ENCODE data around the gene JRKL. TPM values are rescaled to one million over a fixed set of nuclear protein-coding genes. Genes with fewer than 3 reads are reported as not detected.
"Not testable (repeated sequence)": the region's sequence is repeated elsewhere in the genome, so short reads cannot be mapped to it uniquely, and the experiment has no call there.

JRKL gene
- total and polyA plus RNA-seq, 4 experiments from 2014 or later: 1.9 to 20.0 (median 11.2) TPM

- H3K36me3 ChIP-seq (ENCODE audit: insufficient read depth, low read length): no peaks in the 10 kb centered on the region
- ChIA-PET POLR2A (ENCODE audit: partially characterized antibody) (no interaction called here), CTCF (ENCODE audit: partially characterized antibody) (interaction anchor here (1.0 to 1.5 kb wide), 3 partner anchors 19 to 577 kb away, joined by 3 to 4 read pairs (median 3); no protein-coding TSS in a partner anchor)
- no peak for DNase-seq
- no peak overlapping the region for H3K4me3 ChIP-seq (ENCODE audit: low read length in 2 of 2)
- no peaks in the 10 kb centered on the region for H3K4me1 Mint-ChIP-seq
- no peaks in the 10 kb centered on the region for H3K9me3 Mint-ChIP-seq
- intact Hi-C loops (cut with micrococcal nuclease): no loop called here
- H3K27ac Mint-ChIP-seq: no peak overlapping the region
- peaks cover 17 to 25% of the 10 kb centered on the region in 2 donors for H3K27me3 Mint-ChIP-seq
- H3K4me1 ChIP-seq (ENCODE audit: insufficient read depth, low read length): no peaks in the 10 kb centered on the region
- H3K4me3 Mint-ChIP-seq: no peak overlapping the region
- H3K36me3 Mint-ChIP-seq: no peaks in the 10 kb centered on the region
- H3K27ac ChIP-seq (ENCODE audit: low read depth, low read length): no peak overlapping the region
- H3K9me3 ChIP-seq (ENCODE audit: control insufficient read depth in 1 of 2, low read length in 2 of 2): no peaks in the 10 kb centered on the region
- no peaks in the 10 kb centered on the region for H3K27me3 ChIP-seq (ENCODE audit: insufficient read depth, low read length)
Measured at GRCh38 chr11:96412761-96413381, 23.1 kb downstream of the JRKL start.

- ChIA-PET CTCF (ENCODE audit: partially characterized antibody) (interaction anchor here (1.0 to 1.5 kb wide), 2 partner anchors 19 to 417 kb away, joined by 3 to 4 read pairs; no protein-coding TSS in a partner anchor), POLR2A (ENCODE audit: partially characterized antibody) (no interaction called here)
- Histone ChIP-seq H3K36me3 (ENCODE audit: insufficient read depth, low read length) (no peaks in the 10 kb centered on the region), H3K4me1 (ENCODE audit: insufficient read depth, low read length) (no peaks in the 10 kb centered on the region), H3K9me3 (ENCODE audit: control insufficient read depth in 1 of 2, low read length in 2 of 2) (no peaks in the 10 kb centered on the region), H3K4me3 (ENCODE audit: low read length in 2 of 2) (no peak overlapping the region), H3K27ac (ENCODE audit: low read depth, low read length) (no peak overlapping the region), H3K27me3 (ENCODE audit: insufficient read depth, low read length) (no peaks in the 10 kb centered on the region)
- H3K27ac Mint-ChIP-seq: no peak overlapping the region
- peaks cover 17 to 27% of the 10 kb centered on the region in 2 donors for H3K27me3 Mint-ChIP-seq
- H3K9me3 Mint-ChIP-seq: no peaks in the 10 kb centered on the region
- no peak overlapping the region for H3K4me3 Mint-ChIP-seq
- no peak for DNase-seq
- H3K36me3 Mint-ChIP-seq: no peaks in the 10 kb centered on the region
- no peaks in the 10 kb centered on the region for H3K4me1 Mint-ChIP-seq
- intact Hi-C loops (cut with micrococcal nuclease): no loop called here
Measured at GRCh38 chr11:96413408-96413807, 23.6 kb downstream of the JRKL start.

GRCh38 chr11:96424693-96425092, 34.9 kb downstream of the JRKL start:
- intact Hi-C loops (cut with micrococcal nuclease): loop anchor here (5.0 kb wide), 3 partner anchors 1272 to 1637 kb away; partner anchors contain the start of gene SRSF8
- POLR2A ChIA-PET (ENCODE audit: partially characterized antibody): no interaction called here
- CTCF ChIA-PET (ENCODE audit: partially characterized antibody): interaction anchor here (0.6 to 4.6 kb wide), 11 partner anchors 13 to 1802 kb away, joined by 3 to 28 read pairs (median 3); partner anchors contain the start of gene MAML2

GRCh38 chr11:96430668-96431067, 40.9 kb downstream of the JRKL start:
- Mint-ChIP-seq H3K27me3 (peaks cover 23 to 31% of the 10 kb centered on the region in 2 donors), H3K9me3 (peaks cover 0 to 5% (median 2%) of the 10 kb centered on the region in 8 donors)

More at GRCh38 chr11:96424693-96425092, 34.9 kb downstream of the JRKL start:
- Mint-ChIP-seq H3K27me3 (peaks cover 29 to 31% of the 10 kb centered on the region in 2 donors), H3K36me3 (no peaks in the 10 kb centered on the region), H3K27ac (no peak overlapping the region), H3K9me3 (no peaks in the 10 kb centered on the region), H3K4me1 (peaks cover 0 to 3% (median under 1%) of the 10 kb centered on the region in 4 donors), H3K4me3 (no peak overlapping the region)
- H3K9me3 ChIP-seq (ENCODE audit: control insufficient read depth in 1 of 2, low read length in 2 of 2): no peaks in the 10 kb centered on the region
- no peak for DNase-seq
- H3K27ac ChIP-seq (ENCODE audit: low read depth, low read length): no peak overlapping the region
- H3K27me3 ChIP-seq (ENCODE audit: insufficient read depth, low read length): peaks cover 4% of the 10 kb centered on the region
- no peaks in the 10 kb centered on the region for H3K36me3 ChIP-seq (ENCODE audit: insufficient read depth, low read length)
- H3K4me3 ChIP-seq (ENCODE audit: low read length in 2 of 2): no peak overlapping the region
- H3K4me1 ChIP-seq (ENCODE audit: insufficient read depth, low read length): no peaks in the 10 kb centered on the region

GRCh38 chr11:96432654-96433053, 42.8 kb downstream of the JRKL start:
- H3K27me3 Mint-ChIP-seq: peaks cover 18 to 32% of the 10 kb centered on the region in 2 donors
- intact Hi-C loops (cut with micrococcal nuclease); H3K36me3 Mint-ChIP-seq; H3K9me3 Mint-ChIP-seq; H3K4me1 ChIP-seq (ENCODE audit: insufficient read depth, low read length); H3K36me3 ChIP-seq (ENCODE audit: insufficient read depth, low read length); H3K27ac ChIP-seq (ENCODE audit: low read depth, low read length); CTCF ChIA-PET (ENCODE audit: partially characterized antibody); H3K4me3 Mint-ChIP-seq; H3K27ac Mint-ChIP-seq; H3K4me1 Mint-ChIP-seq; H3K4me3 ChIP-seq (ENCODE audit: low read length in 2 of 2); POLR2A ChIA-PET (ENCODE audit: partially characterized antibody); H3K9me3 ChIP-seq (ENCODE audit: control insufficient read depth in 1 of 2, low read length in 2 of 2); H3K27me3 ChIP-seq (ENCODE audit: insufficient read depth, low read length); DNase-seq: not testable (repeated sequence)

More at GRCh38 chr11:96430668-96431067, 40.9 kb downstream of the JRKL start:
- no peaks in the 10 kb centered on the region for H3K27me3 ChIP-seq (ENCODE audit: insufficient read depth, low read length)
- no peak for DNase-seq
- no peak overlapping the region for H3K27ac ChIP-seq (ENCODE audit: low read depth, low read length)
- intact Hi-C loops (cut with micrococcal nuclease): no loop called here
- Mint-ChIP-seq H3K4me1 (peaks cover 0 to 3% (median under 1%) of the 10 kb centered on the region in 4 donors), H3K4me3 (no peak overlapping the region), H3K27ac (no peak overlapping the region), H3K36me3 (no peaks in the 10 kb centered on the region)
- ChIA-PET POLR2A (ENCODE audit: partially characterized antibody) (no interaction called here), CTCF (ENCODE audit: partially characterized antibody) (interaction anchor here (1.1 kb wide), 1 partner anchor 9 kb away, joined by 3 read pairs; no protein-coding TSS in a partner anchor)
- H3K9me3 ChIP-seq (ENCODE audit: control insufficient read depth in 1 of 2, low read length in 2 of 2): no peaks in the 10 kb centered on the region
- H3K36me3 ChIP-seq (ENCODE audit: insufficient read depth, low read length): no peaks in the 10 kb centered on the region
- H3K4me3 ChIP-seq (ENCODE audit: low read length in 2 of 2): no peak overlapping the region
- no peaks in the 10 kb centered on the region for H3K4me1 ChIP-seq (ENCODE audit: insufficient read depth, low read length)

Small RNA genes lying within 50 kb of the gene (microRNA-seq; reads per million reads assigned to microRNA genes)
- not detected for gene MIR1260B (ENCODE audit: borderline microRNAs expressed, borderline number of aligned reads, borderline replicate concordance)

Other genes with a start within 250 kb of the JRKL start
- 10 to 100 TPM; 37.5 to 38.3 TPM for gene MAML2, start 46.8 kb upstream of the JRKL start, total RNA-seq
- 10 to 100 TPM in 1 of 2 donors, 1 to 10 TPM in 1; 1.6 to 13.4 TPM for gene MAML2, start 46.8 kb upstream of the JRKL start, polyA plus RNA-seq
- gene CCDC82, start 101 bp upstream of the JRKL start, total RNA-seq: 10 to 100 TPM; 37.9 to 42.8 TPM
- 10 to 100 TPM; 12.9 to 29.2 TPM for gene CCDC82, start 101 bp upstream of the JRKL start, polyA plus RNA-seq